Peyer's patch (tissue), 4 donors: ENCODE measurements around the gene FAM83F. TPM values are rescaled to one million over a fixed set of nuclear protein-coding genes. Genes with fewer than 3 reads are reported as not detected.
A peak's percentile ranks its signal among the peaks of the same experiment; 100 is the strongest.

Experiments used
- DNase-seq, 3 donors: peaks; one replicate each; pipeline ENCODE4 v3.0.0-alpha.2; 2017 to 2019
- H3K27ac ChIP-seq, 4 donors: fragments of 200-600 bp; sonication (generic); one replicate each; pipeline ENCODE4 v1.5.1; 2016 to 2019
- H3K27me3 ChIP-seq, 2 donors: fragments of 200-600 bp; sonication (generic); one replicate each; pipeline ENCODE4 v1.5.1; 2019
- H3K36me3 ChIP-seq, 3 donors: fragments of 200-600 bp; sonication (generic); one replicate each; pipeline ENCODE4 v1.5.1; 2016 to 2019
- H3K4me1 ChIP-seq, 4 donors: fragments of 200-600 bp; sonication (generic); one replicate each; pipeline ENCODE4 v1.5.1; 2016 to 2019
- H3K4me3 ChIP-seq, 4 donors: fragments of 200-600 bp; sonication (generic); 1 replicate in 3 of 4; 2 replicates in 1 of 4; pipeline ENCODE4 v1.5.1; 2016 to 2019; ENCODE audit warnings: mild to moderate bottlenecking in 1 of 4
- H3K9me3 ChIP-seq, 4 donors: fragments of 200-600 bp; sonication (generic); one replicate each; pipeline ENCODE4 v1.5.1; 2016 to 2019; ENCODE audit warnings: mild to moderate bottlenecking in 1 of 4
- POLR2A ChIP-seq, 2 donors: fragments of 450-650 bp; IDR thresholded peaks; one replicate each; pipeline ENCODE4 v1.5.1; 2017; ENCODE audit warnings: antibody characterized with exemption in 2 of 2, mild to moderate bottlenecking in 2 of 2, moderate library complexity in 2 of 2
- total RNA-seq, 4 donors: library from RNA; depleted of rRNA; stranded (reverse); fragments of >200 nt; gene quantifications; one replicate each; pipeline ENCODE4 v1.1.0, GENCODE V29; 2016
- TF ChIP-seq, protein P1 (sequence below), 6 experiments: fragments of 450-650 bp in 4 of 6; fragments of 200-600 bp in 2 of 6; sonication (generic) in 1 of 6; IDR thresholded peaks; one replicate each; pipeline ENCODE4 v1.5.1; 2017 to 2019; ENCODE audit warnings: antibody characterized with exemption in 6 of 6, mild to moderate bottlenecking in 3 of 6, moderate library complexity in 1 of 6

FAM83F gene
- total RNA-seq, 4 donors from 2014 or later = 9.9 to 66.0 (median 51.1) TPM

DNA sequence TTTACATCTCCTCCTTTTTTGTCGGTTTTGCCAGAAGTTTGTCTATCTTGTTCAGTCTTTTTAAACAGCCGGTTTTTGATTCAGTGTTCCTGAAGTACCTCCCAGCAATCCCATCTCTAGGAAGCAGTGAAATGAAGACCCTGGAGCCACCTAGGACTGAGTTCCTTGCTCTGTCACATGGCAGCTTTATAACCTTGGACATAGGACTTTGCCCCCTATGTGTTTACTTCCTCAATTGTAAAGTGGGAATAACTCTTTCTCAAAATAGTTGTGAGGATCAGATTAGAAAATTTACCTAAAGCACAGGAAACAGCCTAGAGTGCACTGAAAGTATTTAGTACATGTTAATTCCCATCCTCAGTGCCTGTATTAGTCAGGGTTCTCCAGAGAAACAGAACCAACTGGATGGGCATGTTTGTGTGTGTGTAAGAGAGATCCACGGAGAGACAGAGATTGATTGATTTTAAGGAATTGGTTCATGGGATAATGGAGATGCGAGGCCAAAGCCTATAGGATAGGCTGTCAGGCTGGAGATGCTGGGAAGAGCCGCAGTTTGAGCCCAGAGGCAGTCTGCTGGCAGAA, 20.0 kb downstream of the FAM83F start:
- Histone ChIP-seq H3K27ac (peak overlapping the region in 3 of 4 donors; percentile 24 to 73 (median 63)), H3K36me3 (peaks cover 0 to 6% (median 0%) of the 10 kb centered on the region in 3 donors), H3K4me3 (no peak overlapping the region), H3K4me1 (peaks cover 0 to 31% (median 4%) of the 10 kb centered on the region in 4 donors), H3K9me3 (no peaks in the 10 kb centered on the region), H3K27me3 (no peaks in the 10 kb centered on the region)
- DNase-seq = no peak
- TF ChIP-seq, protein P1, sequence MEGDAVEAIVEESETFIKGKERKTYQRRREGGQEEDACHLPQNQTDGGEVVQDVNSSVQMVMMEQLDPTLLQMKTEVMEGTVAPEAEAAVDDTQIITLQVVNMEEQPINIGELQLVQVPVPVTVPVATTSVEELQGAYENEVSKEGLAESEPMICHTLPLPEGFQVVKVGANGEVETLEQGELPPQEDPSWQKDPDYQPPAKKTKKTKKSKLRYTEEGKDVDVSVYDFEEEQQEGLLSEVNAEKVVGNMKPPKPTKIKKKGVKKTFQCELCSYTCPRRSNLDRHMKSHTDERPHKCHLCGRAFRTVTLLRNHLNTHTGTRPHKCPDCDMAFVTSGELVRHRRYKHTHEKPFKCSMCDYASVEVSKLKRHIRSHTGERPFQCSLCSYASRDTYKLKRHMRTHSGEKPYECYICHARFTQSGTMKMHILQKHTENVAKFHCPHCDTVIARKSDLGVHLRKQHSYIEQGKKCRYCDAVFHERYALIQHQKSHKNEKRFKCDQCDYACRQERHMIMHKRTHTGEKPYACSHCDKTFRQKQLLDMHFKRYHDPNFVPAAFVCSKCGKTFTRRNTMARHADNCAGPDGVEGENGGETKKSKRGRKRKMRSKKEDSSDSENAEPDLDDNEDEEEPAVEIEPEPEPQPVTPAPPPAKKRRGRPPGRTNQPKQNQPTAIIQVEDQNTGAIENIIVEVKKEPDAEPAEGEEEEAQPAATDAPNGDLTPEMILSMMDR (IDR thresholded peaks at IDR 0.05) = no peak
- TF ChIP-seq POLR2A (IDR thresholded peaks at IDR 0.05) = no peak

DNA sequence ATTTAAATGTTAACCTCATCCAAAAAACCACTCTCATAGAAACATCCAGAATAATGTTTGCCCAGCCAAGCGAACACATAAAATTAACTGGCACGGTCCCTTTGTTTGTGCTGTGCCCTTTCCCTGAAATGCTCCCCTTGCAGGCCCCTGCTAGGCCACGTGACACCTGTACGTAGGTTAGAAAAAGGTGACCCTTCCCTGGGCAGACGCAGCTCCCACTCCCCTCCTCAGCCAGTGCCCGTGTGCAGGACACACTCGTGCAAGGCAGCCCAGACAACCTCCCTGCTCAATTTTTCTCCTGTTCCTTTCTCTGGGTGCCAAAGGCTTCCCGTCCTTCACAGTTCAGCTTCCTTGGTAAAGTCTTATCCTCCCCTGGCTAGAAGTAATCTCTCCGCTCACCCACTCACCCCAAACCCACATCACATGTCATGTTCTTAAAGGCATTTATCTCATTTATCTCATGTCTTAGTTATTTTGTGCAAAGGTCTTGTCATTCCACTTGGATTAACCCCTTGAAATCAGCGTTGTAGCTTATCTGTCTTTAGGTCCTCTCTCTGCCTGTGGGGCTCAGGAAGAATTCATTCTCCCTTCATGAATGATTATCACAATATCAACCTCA, 20.7 kb downstream of the FAM83F start:
- DNase-seq = peak in 1 of 3 donors; percentile 45
- Histone ChIP-seq H3K27ac (peak overlapping the region in 3 of 4 donors; percentile 24 to 73 (median 63)), H3K27me3 (no peaks in the 10 kb centered on the region), H3K36me3 (peaks cover 0 to 14% (median 0%) of the 10 kb centered on the region in 3 donors), H3K9me3 (no peaks in the 10 kb centered on the region), H3K4me3 (no peak overlapping the region), H3K4me1 (peaks cover 0 to 24% (median 2%) of the 10 kb centered on the region in 4 donors)
- TF ChIP-seq, protein P1 (IDR thresholded peaks at IDR 0.05) = no peak
- TF ChIP-seq POLR2A (IDR thresholded peaks at IDR 0.05) = no peak

DNA sequence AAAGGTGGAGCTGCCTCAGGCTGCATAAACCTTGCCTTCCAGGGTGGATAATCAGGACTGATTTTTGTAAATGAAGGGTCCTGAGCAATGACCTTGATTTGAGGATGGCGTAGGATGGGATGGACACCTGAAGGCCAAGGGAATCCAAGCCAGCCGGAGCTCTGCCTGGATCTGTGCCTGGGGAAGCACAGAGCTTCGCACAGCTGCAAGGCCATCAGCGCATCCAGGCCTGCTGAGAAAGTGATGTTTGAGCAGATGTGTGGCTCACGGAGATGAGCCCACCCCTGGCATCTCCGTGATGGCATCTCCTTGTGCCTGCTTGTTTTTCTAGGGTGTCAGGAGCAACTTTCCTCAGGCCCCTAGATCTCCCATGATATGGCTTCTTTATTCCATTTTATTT, 23.3 kb downstream of the FAM83F start:
- H3K27ac ChIP-seq = no peak overlapping the region
- no peaks in the 10 kb centered on the region for H3K27me3 ChIP-seq
- peaks cover 0 to 24% (median 0%) of the 10 kb centered on the region in 4 donors for H3K4me1 ChIP-seq
- no peak overlapping the region for H3K4me3 ChIP-seq
- H3K36me3 ChIP-seq = peaks cover 0 to 28% (median 0%) of the 10 kb centered on the region in 3 donors
- no peaks in the 10 kb centered on the region for H3K9me3 ChIP-seq
- peak in 1 of 3 donors; percentile 9 for DNase-seq
- no peak for TF ChIP-seq POLR2A (IDR thresholded peaks at IDR 0.05)
- TF ChIP-seq, protein P1 (IDR thresholded peaks at IDR 0.05) = no peak

DNA sequence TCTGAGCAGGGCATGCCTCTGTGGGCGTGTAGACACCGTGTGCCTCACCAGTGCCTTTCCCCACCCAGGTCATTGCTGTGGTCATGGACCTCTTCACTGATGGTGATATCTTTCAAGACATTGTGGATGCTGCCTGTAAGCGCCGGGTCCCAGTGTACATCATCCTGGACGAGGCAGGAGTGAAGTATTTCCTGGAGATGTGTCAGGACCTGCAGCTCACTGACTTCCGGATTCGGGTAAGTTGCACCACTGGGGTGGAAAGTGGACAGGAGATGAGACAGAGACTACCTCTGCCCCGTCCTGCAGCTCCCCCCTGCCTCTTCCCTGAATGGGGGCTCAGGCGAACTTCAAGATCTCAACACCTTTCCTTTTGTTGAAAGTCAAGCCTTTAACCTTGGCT, 24.3 kb downstream of the FAM83F start:
- TF ChIP-seq, protein P1 (IDR thresholded peaks at IDR 0.05) = no peak
- TF ChIP-seq POLR2A (IDR thresholded peaks at IDR 0.05) = no peak
- no peaks in the 10 kb centered on the region for H3K27me3 ChIP-seq
- peak in 1 of 3 donors; percentile 27 for DNase-seq
- no peak overlapping the region for H3K27ac ChIP-seq
- peaks cover 0 to 24% (median 0%) of the 10 kb centered on the region in 4 donors for H3K4me1 ChIP-seq
- no peaks in the 10 kb centered on the region for H3K9me3 ChIP-seq
- H3K4me3 ChIP-seq = no peak overlapping the region
- H3K36me3 ChIP-seq = peaks cover 0 to 28% (median 0%) of the 10 kb centered on the region in 3 donors

DNA sequence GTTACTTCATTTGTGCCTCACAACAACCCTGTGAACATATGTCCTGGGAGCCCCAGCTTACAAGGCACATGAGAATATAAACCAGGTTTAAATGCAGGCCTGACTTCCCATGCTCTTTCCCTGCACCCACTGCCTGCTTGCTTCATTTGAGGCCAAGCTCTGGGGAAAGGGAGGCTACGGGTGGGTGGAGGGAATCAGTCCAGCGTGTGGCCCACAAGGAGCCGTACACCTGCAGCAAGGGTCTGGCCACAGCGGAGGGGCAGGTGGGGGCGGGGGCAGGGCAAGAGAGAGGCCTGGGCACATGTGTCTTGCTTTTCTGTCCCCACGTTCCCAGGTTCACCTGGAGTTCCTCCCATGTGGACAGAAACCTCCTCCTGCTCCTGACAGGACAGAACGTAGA, 26.2 kb downstream of the FAM83F start:
- H3K27me3 ChIP-seq = no peaks in the 10 kb centered on the region
- H3K27ac ChIP-seq = no peak overlapping the region
- H3K4me1 ChIP-seq = peaks cover 0 to 13% (median 0%) of the 10 kb centered on the region in 4 donors
- DNase-seq = peak in 1 of 3 donors; percentile 29
- H3K4me3 ChIP-seq = no peak overlapping the region
- peaks cover 0 to 28% (median 0%) of the 10 kb centered on the region in 3 donors for H3K36me3 ChIP-seq
- TF ChIP-seq POLR2A (IDR thresholded peaks at IDR 0.05) = no peak
- TF ChIP-seq, protein P1 (IDR thresholded peaks at IDR 0.05) = no peak
- H3K9me3 ChIP-seq = no peaks in the 10 kb centered on the region
